Endometrial microvascular endothelial cells (primary cell): ENCODE measurements around the gene HAPLN3. TPM values are rescaled to one million over a fixed set of nuclear protein-coding genes. Genes with fewer than 3 reads are reported as not detected.

ENCODE experiments used
- in situ Hi-C: cut with HindIII; loops from 2 replicates; pipeline ENCODE4 v1.10.0; 2017; ENCODE audit warnings: low sequenced_read_pairs, low pct_unique_long_range_greater_than_20kb; ENCODE audit errors: inconsistent ontology term
- total RNA-seq: library from RNA; depleted of rRNA; stranded (reverse); fragments of >200 nt; gene quantifications from one replicate; pipeline ENCODE4 v1.2.3, GENCODE V29; 2015; ENCODE audit errors: inconsistent ontology term

Gene HAPLN3
- total RNA-seq, 1 donor from 2014 or later, result 1.9 TPM

DNA sequence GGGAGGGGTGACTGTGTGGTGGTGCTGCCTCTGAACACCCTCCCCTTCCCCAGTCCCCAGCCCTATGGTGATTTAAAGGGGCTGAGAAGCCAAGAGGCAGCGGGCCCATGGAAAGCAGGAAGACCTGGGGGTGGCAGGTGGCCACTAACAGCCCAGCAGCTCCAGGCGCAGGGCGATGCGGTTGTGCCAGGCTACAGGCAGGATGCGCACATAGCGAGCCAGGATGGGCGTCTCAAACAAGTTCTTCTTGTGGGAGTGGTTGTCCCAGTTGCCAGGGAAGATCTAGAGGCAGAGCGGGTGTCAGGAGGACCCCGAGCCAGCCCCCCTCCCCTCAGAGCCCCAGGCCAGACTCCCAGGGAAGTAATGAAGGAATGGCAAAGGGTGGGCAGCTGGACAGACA is 3.9 kb upstream of the HAPLN3 start:
- in situ Hi-C loops, result no loop called here

DNA sequence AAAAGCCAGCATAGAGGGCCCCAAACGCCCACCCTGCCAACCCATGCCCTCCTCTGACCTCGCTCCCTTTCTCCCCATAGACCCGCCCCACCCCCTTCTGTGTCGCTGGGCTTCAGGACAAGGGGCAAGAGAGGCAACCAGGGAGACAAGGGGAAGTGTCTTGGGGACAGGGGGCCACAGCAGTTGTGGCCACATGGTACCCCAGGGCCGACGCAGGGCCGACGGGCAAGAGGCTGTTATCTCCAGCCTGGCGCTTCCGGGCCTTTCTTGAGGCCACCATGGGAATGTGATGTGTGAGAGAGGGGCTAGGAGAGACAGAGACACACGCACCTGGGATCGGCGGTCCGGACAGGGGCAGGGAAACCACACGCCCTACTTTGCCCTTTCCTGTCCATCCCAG is 3.4 kb upstream of the HAPLN3 start:
- in situ Hi-C loops, result no loop called here

DNA sequence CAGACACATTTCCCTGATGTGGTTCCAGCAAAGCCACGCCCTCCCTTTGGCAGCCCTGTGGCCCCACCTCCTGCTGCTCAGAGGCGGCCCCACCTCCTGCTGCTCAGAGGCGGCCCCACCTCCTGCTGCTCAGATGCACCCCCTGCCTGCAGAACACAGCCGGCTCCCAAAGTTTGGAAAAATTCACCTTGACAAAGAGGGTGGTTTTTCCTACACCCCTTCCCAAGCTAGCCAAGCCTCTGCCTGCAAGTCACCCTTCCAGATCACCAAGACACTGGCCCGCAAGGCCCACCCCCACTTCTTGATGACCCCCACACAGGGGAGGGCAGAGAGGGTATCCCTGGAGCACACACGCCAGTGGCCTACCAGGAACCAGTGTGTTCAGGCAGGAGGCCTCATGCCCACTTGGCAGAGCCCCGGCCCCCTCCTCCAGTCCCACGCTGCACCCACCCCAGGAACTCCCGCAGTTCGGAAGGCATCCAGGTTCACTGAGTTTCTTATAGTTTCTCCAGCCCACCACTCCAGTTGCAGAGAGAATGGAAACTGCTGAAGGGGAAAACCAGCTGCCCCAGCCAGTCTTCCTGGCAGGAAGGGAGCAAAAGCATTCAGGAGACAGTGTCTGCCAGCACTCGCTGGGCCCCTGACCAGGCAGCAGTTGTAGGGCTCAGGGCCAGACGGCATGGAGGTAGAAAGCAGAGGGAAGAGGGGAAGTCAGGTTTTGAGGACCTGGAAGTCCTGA is 2.3 kb upstream of the HAPLN3 start:
- in situ Hi-C loops, result no loop called here

DNA sequence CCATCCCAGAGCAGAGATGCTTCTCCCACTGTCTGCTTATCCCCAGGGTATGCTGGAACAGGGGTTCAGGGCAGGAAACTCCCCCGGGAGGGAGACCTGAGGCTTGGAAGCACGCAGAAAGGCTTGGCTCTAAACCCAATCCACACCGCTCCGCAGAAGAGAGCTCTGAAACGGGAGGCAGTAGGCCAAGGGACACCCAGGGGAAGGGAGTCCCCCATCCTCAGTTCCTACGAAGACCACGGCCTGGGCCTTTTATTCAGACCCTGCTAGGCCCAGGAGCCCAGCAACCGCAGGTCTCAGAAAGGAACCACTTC is 1.8 kb upstream of the HAPLN3 start:
- in situ Hi-C loops, result no loop called here

DNA sequence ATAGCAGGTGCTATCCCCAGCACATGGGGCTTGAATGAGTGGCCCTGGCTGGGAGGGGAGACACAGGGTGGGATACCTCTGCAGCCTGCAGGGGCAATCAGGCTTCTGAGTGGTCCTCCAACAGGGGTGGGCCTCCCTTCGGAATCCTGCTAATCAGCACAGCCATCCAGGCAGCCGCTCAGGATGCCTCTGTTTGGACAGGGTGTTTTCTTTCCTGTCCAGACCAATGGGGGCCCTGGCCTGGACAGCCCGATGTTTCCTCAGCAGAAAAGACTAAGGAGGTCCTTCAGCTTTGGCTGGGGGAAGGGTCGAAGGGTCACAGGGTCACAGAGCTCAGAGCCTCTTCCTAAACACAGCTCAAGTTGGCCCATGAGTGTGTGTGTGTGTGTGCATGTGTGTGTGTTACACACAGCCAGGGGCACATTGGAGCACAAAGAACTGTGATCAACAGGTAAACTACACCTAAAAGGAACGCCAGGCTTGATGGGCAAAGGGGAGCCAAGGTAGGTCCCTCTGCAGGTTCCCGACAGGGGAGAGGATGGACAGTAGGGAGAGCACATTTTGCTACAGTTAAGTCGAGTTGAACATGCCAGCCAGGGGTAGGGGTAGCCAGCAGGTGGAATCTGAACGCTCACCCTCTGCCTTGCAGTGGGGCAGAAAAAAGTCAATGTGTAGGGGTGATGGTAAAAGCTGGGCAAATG is 1.1 kb upstream of the HAPLN3 start:
- in situ Hi-C loops, result no loop called here

DNA sequence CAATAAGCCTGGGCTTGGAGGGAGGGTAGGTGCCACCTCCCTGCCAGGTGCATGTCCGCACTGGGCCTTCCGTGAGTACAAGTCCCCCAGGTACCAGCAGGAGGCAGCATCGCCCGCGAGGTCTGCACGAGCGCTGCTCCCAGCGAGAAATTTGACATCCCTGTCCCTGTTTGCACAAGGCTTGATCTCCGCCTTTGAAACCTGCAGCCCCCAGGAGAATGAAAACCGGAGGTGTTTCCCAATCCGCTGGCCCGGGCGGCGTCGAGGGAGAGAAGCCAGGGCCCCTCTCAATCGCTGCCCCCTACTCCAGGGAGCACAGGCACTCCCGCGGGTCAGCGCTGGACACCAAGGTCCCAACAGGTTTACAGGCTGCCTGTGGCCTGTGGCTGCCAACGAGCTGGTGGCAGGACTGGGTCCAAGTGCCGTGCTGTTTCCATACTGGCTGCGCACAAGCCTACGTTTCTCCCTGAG is 961 bp downstream of the HAPLN3 start:
- in situ Hi-C loops, result no loop called here

DNA sequence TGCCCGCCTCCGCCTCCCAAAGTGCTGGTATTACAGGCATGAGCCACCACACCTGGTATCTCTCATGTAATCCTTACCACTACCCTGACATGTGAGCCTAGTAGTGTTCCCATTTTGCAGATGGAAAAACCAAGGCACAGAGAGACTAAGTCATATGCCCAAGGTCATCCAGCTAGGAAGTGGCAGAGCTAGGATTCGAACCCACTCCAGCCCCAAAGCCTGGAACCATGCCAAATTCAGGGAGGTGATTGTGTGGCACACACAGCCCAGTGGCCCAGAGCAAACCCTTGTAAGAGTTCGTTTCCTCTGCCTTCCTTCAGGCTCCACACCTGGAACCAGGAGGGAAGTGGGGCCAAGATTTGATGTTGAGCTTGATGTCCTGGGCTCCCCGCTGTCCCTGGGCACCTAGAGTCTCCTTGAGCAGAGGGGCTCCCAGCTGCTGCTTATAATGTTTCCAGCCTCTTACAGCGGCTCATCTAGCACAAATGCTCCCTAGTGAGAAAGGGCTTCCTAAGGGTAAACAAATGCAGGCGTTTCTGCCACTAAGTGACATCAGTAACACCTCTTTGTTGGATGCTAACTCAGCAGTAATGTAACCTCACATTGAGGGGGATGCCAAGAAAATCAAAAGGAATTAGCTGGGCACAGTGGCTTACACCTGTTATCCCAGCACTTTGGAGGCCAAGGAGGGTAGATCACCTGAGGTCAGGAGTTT is 3.6 kb downstream of the HAPLN3 start:
- in situ Hi-C loops, result no loop called here

DNA sequence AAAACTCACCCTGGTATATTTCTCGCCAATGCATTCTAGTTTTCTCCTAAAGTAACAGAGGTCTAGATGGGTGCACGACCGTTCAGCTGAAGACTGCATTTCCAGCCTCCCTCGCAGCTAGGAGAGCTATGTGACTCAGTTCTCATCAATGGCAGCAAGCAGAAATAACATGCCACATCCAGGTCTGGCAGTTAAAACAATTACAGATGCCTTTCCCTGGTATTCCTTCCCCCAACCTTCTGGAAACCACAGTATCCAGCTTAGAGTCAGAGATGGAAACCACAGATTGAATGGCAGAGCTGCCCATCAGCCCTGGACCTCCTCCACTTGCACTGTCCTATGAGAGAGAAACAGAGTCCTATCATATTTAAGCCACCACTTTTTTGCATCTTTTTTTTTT is 4.8 kb downstream of the HAPLN3 start:
- in situ Hi-C loops, result no loop called here

DNA sequence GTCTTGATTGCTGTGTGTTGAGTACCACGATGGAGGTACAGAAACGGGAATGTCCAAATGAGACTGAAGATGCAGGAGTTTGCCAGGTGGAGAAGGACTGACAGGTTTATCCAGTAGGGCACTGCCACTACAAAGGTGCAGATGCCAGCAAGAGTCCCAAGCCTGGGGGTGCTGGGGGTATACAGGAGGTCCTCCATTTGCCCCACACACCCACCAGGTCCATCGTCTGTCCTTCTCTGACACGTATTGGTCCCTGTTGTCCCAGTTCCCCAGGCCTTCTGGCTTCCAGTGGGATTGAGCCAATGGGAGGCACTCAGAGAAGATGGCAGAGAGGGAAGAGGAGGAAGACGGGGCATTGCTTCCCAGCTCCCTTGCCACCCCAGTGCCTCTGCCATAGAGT is 6.6 kb downstream of the HAPLN3 start:
- in situ Hi-C loops, result no loop called here

DNA sequence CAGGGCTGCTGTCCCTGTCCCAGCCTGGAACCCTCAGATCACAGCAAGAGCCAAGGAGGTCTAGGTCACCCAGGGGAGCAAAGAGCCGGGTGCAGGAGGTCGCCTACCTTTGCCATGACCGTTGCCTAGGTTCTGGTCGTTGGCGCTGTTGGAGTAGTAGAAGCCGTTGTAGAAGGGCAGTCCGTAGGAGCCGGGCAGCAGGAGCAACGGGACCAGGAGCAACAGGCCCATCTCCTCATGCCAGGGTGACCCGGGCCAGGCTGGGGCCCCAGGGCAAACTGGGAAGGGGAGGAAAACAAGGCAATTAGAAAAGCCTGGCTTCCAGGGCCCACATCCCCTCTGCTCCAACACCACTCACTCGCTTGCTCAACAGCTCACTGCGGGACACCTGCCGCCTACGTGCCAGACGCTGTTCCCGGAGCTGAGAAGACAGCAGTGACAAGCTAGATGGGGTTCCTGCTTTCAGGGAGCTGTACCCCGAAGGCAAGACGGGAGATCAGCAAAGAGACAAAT is 8.2 kb downstream of the HAPLN3 start:
- in situ Hi-C loops, result no loop called here

- in situ Hi-C loops, result no loop called here
Observed at GRCh38 chr15:88882785-88883184, 12.6 kb downstream of the HAPLN3 start.

- in situ Hi-C loops, result no loop called here
Observed at GRCh38 chr15:88881775-88882174, 13.6 kb downstream of the HAPLN3 start.

DNA sequence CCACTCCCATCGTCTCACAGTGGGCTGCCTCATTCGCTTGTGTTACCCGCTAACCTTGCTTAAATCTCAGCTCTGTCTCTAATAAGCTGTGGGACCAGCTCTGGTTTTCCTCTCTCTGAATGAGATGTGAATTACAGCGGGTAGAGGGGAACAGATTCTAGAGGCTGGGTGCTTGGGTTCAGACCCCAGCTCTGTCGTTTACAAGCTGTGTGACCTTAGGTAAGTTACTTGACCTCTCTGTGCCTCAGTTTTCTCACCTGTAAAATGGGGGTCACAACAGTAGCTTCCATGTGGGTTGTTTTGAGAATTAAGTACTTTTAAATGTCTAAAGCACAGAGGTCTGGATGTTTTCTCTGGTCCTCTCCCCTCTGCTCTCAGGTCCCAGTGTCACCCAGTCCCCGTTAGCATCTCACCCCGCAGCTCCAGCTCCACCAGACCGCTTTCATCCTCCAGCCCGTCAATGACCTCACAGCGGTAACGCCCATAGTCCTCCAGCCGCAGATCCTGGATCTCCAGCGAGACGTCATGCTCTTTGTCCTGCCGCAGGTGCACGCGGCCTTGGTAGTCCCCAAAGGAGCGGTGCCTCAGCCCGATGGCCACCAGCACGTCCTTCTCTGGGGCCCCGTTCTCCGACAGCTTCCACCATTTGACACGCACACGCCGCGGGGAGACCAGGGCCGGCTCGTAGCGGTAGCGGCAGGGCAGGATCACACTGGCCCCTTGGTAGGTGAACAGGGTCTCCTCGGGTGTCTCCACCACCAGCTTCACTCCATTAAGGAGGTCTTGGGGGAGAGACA is 14.2 kb downstream of the HAPLN3 start:
- in situ Hi-C loops, result no loop called here

- in situ Hi-C loops, result no loop called here
Observed at GRCh38 chr15:88878720-88879184, 16.6 kb downstream of the HAPLN3 start.

GRCh38 chr15:88877906-88878305 is 17.4 kb downstream of the HAPLN3 start:
- in situ Hi-C loops, result no loop called here

GRCh38 chr15:88877415-88877814 is 17.9 kb downstream of the HAPLN3 start:
- in situ Hi-C loops, result no loop called here

DNA sequence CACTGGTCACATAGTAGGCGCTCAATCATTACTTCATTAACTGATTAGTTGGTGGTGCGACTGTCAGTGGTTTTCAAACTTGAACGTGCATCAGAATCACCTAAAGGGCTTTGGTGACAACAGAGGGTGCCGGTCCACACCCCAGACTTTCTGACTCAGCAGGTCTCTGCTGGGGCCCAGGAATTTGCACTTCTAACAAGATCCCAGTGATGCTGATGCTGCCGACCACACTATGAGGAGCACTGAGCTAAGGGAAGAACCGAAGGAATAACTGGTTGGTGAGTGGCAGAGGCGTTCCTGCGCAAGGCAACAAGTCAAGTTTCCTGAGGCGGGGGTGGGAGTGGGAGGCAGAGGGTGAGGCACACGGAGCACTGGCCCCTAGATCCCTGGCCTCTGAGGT is 18.8 kb downstream of the HAPLN3 start:
- in situ Hi-C loops, result no loop called here

GRCh38 chr15:88874684-88875083 is 20.7 kb downstream of the HAPLN3 start:
- in situ Hi-C loops, result no loop called here

DNA sequence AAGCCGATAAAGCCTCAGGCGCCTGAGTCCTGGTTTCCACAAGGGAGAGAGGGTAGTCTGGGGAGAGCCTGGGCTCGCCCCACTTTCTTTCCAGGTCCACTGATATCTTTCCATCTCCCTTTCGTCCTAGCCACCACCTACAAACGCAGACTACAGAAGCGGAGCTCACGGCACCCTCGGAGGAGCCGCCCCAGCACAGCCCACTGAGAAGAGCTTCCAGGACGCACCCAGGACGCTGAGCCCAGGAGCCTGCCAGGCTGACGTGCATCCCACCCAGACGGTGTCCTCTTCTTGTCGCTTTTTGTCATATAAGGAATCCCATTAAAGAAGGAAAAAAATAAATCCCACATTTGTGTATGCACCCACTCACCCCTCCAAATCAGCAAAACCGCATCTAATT is 21.1 kb downstream of the HAPLN3 start:
- in situ Hi-C loops, result no loop called here
